MCF 10A (cell line): Measurements from ENCODE around the gene BRAT1. TPM values are rescaled to one million over a fixed set of nuclear protein-coding genes. Genes with fewer than 3 reads are reported as not detected.

Experiments
- BruUV-seq: library from RNA; stranded (reverse); fragments of 400-500 nt; replicated peaks from 2 replicates; lab custom pipeline; 2021; lab: Mats Ljungman, UMichigan
- CTCF ChIA-PET: fragments of 300-600 bp; sonication (Branson Sonifier 250); formaldehyde crosslinking; extraction: SDS; loops from one replicate; lab custom pipeline; 2021; ENCODE audit warnings: antibody characterized with exemption, inconsistent platforms; lab: Yijun Ruan, JAX
- POLR2A ChIA-PET: fragments of 300-600, 350-650 bp; sonication (Branson Sonifier 250); formaldehyde crosslinking; extraction: SDS; loops from one replicate; lab custom pipeline; 2020; ENCODE audit warnings: antibody characterized with exemption, inconsistent platforms; lab: Yijun Ruan, JAX
- DNase-seq: peaks from one replicate; pipeline ENCODE4 v3.0.0-alpha.2; 2018; ENCODE audit not compliant: unreplicated experiment
- H3K27ac Mint-ChIP-seq: one replicate; pipeline ENCODE4 v1.8.0; 2022; ENCODE audit warnings: mild to moderate bottlenecking, low read depth, mixed read lengths; ENCODE audit not compliant: unreplicated experiment
- H3K27me3 Mint-ChIP-seq: one replicate; pipeline ENCODE4 v1.8.0; 2022; ENCODE audit warnings: mixed read lengths; ENCODE audit not compliant: insufficient read depth, unreplicated experiment
- H3K36me3 Mint-ChIP-seq: one replicate; pipeline ENCODE4 v1.8.0; 2022; ENCODE audit warnings: mild to moderate bottlenecking, moderate library complexity, mixed read lengths; ENCODE audit not compliant: insufficient read depth, unreplicated experiment
- H3K4me1 Mint-ChIP-seq: one replicate; pipeline ENCODE4 v1.8.0; 2022; ENCODE audit warnings: mixed read lengths; ENCODE audit not compliant: insufficient read depth, unreplicated experiment
- H3K4me3 Mint-ChIP-seq: one replicate; pipeline ENCODE4 v1.8.0; 2022; ENCODE audit warnings: mild to moderate bottlenecking, moderate library complexity, mixed read lengths; ENCODE audit not compliant: unreplicated experiment
- H3K9me3 Mint-ChIP-seq: one replicate; pipeline ENCODE4 v1.8.0; 2022; ENCODE audit warnings: mixed read lengths; ENCODE audit not compliant: unreplicated experiment
- intact Hi-C: fragments of 100-400 bp; cut with micrococcal nuclease; formaldehyde crosslinking; loops from 2 replicates; pipeline ENCODE4 v1.14.1; 2022
- total RNA-seq: library from RNA; stranded (reverse); gene quantifications from 2 replicates; pipeline ENCODE4 v1.2.3, GENCODE V29; 2022
- TF ChIP-seq, protein P1 (sequence below): fragments of 200-600 bp; IDR thresholded peaks from one replicate; pipeline ENCODE4 v1.8.0; 2022; ENCODE audit warnings: antibody characterized with exemption, mild to moderate bottlenecking; ENCODE audit not compliant: unreplicated experiment

Gene BRAT1
- total RNA-seq, 1 experiment from 2014 or later = 18.0 TPM

DNA sequence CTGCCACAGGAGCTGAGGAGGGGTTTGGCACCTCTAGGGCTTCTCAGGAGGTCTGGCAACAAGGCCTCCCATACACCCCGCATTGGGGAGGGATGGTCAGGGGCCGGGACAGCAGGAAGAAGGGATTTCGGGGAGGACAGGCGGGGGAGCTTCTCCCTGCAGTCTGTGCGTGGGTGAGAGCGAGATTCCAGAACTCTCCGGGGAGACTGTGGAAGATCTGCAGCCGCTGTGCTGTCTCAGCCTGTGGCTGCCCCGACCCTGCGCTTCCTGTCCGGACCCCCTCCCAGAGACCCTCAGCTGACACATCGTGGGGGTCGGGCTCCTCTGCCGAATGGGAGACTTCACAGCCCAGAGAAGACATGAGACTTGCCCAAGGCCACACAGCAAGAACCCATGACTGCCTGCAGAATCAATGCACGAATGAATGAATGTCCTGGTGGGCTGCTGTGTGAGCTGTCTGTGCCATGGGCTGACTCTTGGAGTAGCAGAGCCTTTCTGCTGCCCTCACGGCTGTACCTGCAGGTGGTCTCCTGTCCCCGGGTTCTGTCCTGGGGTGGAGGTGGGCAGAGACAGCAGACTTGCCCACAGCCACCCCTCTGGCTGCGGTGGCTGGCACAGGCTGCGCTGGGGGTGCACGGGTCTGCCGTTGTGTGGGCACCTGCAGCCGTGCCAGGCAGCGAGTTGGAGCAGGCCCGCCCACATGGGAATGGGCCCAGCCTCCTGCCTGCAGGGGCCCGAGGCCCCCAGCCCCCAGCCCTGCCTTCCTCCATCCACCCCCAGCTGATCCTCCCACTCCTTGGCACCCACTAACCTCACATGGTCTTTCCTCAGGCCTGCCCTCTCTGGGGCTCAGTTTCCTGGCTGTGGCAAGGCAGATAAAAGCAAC, 52.0 kb downstream of the BRAT1 start:
- POLR2A ChIA-PET = interaction anchor here (0.5 to 0.7 kb wide), 2 partner anchors 14 to 20 kb away, joined by 3 read pairs; no protein-coding TSS in a partner anchor
- CTCF ChIA-PET = no interaction called here
- Mint-ChIP-seq H3K4me1 (no peaks in the 10 kb centered on the region), H3K36me3 (no peaks in the 10 kb centered on the region), H3K27ac (no peak overlapping the region), H3K4me3 (no peak overlapping the region), H3K27me3 (no peaks in the 10 kb centered on the region), H3K9me3 (no peaks in the 10 kb centered on the region)
- BruUV-seq = no TSS peak
- DNase-seq = no peak
- TF ChIP-seq, protein P1, sequence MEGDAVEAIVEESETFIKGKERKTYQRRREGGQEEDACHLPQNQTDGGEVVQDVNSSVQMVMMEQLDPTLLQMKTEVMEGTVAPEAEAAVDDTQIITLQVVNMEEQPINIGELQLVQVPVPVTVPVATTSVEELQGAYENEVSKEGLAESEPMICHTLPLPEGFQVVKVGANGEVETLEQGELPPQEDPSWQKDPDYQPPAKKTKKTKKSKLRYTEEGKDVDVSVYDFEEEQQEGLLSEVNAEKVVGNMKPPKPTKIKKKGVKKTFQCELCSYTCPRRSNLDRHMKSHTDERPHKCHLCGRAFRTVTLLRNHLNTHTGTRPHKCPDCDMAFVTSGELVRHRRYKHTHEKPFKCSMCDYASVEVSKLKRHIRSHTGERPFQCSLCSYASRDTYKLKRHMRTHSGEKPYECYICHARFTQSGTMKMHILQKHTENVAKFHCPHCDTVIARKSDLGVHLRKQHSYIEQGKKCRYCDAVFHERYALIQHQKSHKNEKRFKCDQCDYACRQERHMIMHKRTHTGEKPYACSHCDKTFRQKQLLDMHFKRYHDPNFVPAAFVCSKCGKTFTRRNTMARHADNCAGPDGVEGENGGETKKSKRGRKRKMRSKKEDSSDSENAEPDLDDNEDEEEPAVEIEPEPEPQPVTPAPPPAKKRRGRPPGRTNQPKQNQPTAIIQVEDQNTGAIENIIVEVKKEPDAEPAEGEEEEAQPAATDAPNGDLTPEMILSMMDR = no peak
- intact Hi-C loops = no loop called here

DNA sequence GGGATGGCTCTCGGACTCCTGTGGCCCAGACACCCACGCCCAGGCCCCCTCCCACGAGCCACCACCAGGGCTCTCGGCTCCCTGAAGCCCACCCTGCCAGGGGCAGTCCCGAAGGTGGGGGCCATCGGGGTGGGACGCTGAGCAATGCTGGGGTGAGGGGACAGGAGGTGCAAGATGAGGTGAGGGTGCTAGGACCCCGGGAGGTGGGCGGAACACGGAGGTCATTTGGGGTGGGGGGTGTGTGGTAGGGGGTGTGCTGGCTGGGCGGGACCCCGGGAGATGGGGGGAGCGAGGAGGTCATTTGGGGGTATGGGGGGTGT, 52.7 kb downstream of the BRAT1 start:
- DNase-seq = no peak
- H3K27me3 Mint-ChIP-seq = no peaks in the 10 kb centered on the region
- H3K4me1 Mint-ChIP-seq = no peaks in the 10 kb centered on the region
- H3K4me3 Mint-ChIP-seq = no peak overlapping the region
- no peak overlapping the region for H3K27ac Mint-ChIP-seq
- H3K9me3 Mint-ChIP-seq = no peaks in the 10 kb centered on the region
- CTCF ChIA-PET = no interaction called here
- intact Hi-C loops = no loop called here
- no TSS peak for BruUV-seq
- TF ChIP-seq, protein P1 = no peak
- H3K36me3 Mint-ChIP-seq = no peaks in the 10 kb centered on the region
- POLR2A ChIA-PET = interaction anchor here (0.5 to 0.7 kb wide), 2 partner anchors 15 to 21 kb away, joined by 3 read pairs; no protein-coding TSS in a partner anchor

DNA sequence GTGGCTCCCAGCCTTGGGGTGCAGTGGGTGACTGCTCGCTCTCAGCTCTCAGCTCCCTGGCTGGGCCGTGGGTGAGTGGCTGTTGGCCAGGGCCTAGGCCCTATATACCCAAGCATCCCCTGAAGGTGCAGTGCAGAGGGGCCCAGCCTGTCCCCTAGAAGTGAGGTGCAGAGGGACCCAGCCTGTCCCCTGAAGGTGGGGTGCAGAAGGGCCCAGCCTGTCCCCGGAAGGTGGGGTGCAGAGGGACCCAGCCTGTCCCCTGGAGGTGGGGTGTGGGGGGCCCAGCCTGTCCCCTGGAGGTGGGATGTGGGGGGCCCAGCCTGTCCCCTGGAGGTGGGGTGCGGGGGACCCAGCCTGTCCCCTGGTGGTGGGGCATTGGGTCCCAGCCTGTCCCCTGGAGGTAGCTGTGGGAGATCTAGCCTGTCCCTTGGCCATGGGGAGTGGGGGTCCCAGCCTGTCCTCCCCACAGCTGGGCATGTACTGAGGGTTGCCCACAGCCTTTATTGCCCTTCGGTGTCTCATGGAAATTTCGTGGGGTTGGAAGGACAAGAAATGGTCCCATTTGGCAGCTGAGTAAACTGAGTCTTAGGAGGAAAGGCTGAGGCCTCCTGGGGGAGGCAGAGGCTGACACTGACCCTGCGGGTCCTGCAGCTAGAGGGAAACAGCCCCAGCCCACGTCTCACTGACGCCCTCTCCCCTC, 53.2 kb downstream of the BRAT1 start:
- Mint-ChIP-seq H3K36me3 (no peaks in the 10 kb centered on the region), H3K4me3 (no peak overlapping the region), H3K27ac (no peak overlapping the region), H3K9me3 (no peaks in the 10 kb centered on the region), H3K27me3 (no peaks in the 10 kb centered on the region), H3K4me1 (no peaks in the 10 kb centered on the region)
- TF ChIP-seq, protein P1 = no peak
- ChIA-PET CTCF (no interaction called here), POLR2A (interaction anchor here (0.7 kb wide), 2 partner anchors 21 to 1581 kb away, joined by 3 read pairs; no protein-coding TSS in a partner anchor)
- BruUV-seq = no TSS peak
- intact Hi-C loops = no loop called here
- no peak for DNase-seq

DNA sequence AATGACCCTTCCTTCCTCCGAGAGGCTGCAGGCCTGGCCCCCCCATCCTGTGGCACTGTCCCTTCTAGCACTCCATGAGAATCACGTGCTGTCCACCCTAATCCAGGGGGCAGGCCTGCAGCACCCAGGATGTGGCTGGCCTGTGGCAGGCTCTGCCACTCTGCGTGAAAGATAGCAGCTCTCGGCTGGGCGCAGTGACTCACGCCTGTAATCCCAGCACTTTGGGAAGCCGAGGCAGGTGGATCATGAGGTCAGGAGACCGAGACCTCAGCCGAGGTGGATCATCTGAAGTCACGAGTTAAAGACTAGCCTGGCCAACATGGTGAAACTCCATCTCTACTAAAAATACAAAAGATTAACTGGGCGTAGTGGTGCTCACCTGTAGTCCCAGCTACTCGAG, 54.6 kb downstream of the BRAT1 start:
- TF ChIP-seq, protein P1 = no peak
- H3K27ac Mint-ChIP-seq = no peak overlapping the region
- no peaks in the 10 kb centered on the region for H3K4me1 Mint-ChIP-seq
- no TSS peak for BruUV-seq
- intact Hi-C loops = no loop called here
- no peak for DNase-seq
- ChIA-PET CTCF (interaction anchor here (0.6 kb wide), 1 partner anchor 891 kb away, joined by 3 read pairs; no protein-coding TSS in a partner anchor), POLR2A (no interaction called here)
- H3K27me3 Mint-ChIP-seq = no peaks in the 10 kb centered on the region
- no peaks in the 10 kb centered on the region for H3K36me3 Mint-ChIP-seq
- no peaks in the 10 kb centered on the region for H3K9me3 Mint-ChIP-seq
- H3K4me3 Mint-ChIP-seq = no peak overlapping the region
